GM13976 (cell line): ENCODE results near the gene VWA3A.
A peak's percentile ranks its signal among the peaks of the same experiment; 100 is the strongest.

Source experiments
- DNase-seq: peaks from one replicate; pipeline ENCODE4 v3.0.0; 2012; ENCODE audit warnings: low spot score
- in situ Hi-C: fragments of 300-500 bp; cut with MboI; formaldehyde crosslinking; loops from one replicate; pipeline ENCODE4 v1.12.0; 2022; ENCODE audit warnings: low sequenced_read_pairs, mixed read lengths, inconsistent platforms; ENCODE audit not compliant: unreplicated experiment
- TF ChIP-seq, protein P1 (sequence below): IDR thresholded peaks from 2 replicates; pipeline ENCODE4 v1.5.1; 2012; ENCODE audit warnings: borderline replicate concordance, mild to moderate bottlenecking; ENCODE audit not compliant: insufficient read depth; ENCODE audit errors: extremely low read depth, missing control alignments, control extremely low read depth

VWA3A gene

DNA sequence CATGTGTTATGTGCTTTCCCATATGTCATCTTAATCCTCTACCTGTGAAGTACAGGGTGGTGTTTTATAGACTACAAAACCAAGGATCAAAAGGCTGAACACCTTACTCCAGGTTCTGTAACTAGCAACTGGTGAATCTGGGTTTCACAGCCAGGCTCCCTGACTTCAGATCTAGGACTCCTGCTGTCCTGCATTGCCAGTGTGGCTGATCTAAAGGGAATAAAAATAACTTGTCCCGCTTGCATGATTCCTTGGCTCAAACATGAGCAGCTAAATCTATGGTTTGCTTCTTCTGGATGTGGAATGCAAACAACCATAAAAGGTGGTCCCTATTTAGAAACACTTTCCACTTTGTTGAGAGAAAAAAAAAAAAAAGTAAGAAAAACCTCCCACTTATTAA is 3.7 kb upstream of the VWA3A start:
- in situ Hi-C loops, result no loop called here
- no peak for DNase-seq
- TF ChIP-seq, protein P1, sequence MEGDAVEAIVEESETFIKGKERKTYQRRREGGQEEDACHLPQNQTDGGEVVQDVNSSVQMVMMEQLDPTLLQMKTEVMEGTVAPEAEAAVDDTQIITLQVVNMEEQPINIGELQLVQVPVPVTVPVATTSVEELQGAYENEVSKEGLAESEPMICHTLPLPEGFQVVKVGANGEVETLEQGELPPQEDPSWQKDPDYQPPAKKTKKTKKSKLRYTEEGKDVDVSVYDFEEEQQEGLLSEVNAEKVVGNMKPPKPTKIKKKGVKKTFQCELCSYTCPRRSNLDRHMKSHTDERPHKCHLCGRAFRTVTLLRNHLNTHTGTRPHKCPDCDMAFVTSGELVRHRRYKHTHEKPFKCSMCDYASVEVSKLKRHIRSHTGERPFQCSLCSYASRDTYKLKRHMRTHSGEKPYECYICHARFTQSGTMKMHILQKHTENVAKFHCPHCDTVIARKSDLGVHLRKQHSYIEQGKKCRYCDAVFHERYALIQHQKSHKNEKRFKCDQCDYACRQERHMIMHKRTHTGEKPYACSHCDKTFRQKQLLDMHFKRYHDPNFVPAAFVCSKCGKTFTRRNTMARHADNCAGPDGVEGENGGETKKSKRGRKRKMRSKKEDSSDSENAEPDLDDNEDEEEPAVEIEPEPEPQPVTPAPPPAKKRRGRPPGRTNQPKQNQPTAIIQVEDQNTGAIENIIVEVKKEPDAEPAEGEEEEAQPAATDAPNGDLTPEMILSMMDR, result no peak

DNA sequence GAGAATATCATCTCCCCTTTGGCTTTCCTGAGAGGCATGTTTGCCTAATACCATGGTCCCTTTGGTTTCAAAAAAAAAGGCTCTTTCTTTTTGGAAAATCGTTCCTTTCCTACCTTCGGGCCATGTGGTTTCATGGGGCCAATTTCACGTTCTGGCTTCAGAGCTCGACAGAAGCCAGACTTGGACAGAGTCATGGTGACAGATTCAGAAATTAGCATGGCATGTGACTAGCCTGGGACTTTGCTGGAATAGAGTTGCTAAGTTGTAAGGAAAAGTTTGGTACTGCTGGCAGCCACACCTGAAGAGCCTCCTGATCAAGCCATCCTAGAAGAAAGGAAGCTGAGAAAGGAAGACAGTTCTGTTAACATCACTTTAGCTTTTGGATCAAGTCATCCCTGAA is 2.4 kb upstream of the VWA3A start:
- TF ChIP-seq, protein P1, result no peak
- in situ Hi-C loops, result loop anchor here (10.0 kb wide), 1 partner anchor 95 kb away; no protein-coding TSS in a partner anchor
- DNase-seq, result no peak

DNA sequence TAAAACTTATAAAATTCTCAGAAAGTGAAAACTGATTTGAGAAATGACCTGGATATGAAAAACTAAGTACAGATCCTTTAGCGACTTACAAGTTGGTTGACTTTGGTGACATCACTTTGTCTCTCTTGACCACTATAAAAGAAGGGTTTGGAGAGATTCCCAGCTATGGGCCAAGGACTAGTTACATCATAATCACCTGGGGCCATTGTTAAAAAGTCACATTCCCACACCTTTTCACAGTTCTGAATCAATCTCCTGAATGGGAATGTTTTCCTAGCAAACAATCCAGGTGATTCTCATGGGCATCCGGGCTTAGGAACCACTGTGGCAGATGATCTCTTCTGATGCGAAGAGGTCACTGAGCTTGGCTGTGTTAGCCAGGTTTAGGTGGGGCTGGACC is 620 bp upstream of the VWA3A start:
- in situ Hi-C loops, result loop anchor here (10.0 kb wide), 1 partner anchor 97 kb away; no protein-coding TSS in a partner anchor
- no peak for DNase-seq
- TF ChIP-seq, protein P1, result no peak

DNA sequence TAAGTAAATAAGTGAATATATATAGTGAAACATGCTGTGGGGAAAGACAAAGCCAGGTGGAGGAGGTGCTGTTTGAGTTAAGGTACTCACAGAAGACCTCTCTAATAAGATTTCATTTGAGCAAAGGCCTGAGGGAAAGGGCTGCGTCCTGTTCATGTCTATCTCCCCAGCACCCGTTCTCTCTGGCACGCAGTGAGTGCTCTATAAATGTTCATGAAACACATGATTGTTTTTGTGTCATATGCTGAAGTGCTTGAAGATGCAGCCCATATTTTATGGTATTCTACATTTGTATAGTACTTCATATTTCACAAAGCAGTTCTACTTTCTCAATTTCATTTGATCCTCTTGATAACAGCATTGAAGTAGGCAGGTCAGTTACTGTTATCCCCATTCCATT is 990 bp downstream of the VWA3A start:
- no peak for DNase-seq
- in situ Hi-C loops, result loop anchor here (10.0 kb wide), 1 partner anchor 99 kb away; no protein-coding TSS in a partner anchor
- TF ChIP-seq, protein P1, result no peak

DNA sequence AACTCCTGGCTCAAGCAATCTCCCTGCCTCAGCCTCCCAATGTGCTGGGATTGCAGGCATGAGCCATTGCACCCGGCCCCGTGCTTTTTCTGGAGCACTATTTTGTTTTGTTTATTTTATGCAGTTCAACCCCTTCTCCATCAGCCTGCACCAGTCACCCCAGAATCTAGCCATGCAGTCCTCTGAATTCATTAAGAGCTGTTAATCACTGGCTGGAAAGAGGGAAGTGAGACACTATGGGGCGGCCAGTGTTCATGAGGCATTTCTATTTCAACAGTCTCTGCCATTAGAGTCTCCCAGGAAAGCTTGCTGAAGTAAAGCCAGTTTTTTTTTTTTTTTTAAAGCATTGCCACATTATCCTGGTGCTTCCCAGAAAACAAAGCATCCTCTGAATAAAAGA is 1.7 kb downstream of the VWA3A start:
- DNase-seq, result no peak
- in situ Hi-C loops, result loop anchor here (10.0 kb wide), 1 partner anchor 99 kb away; no protein-coding TSS in a partner anchor
- TF ChIP-seq, protein P1, result no peak

DNA sequence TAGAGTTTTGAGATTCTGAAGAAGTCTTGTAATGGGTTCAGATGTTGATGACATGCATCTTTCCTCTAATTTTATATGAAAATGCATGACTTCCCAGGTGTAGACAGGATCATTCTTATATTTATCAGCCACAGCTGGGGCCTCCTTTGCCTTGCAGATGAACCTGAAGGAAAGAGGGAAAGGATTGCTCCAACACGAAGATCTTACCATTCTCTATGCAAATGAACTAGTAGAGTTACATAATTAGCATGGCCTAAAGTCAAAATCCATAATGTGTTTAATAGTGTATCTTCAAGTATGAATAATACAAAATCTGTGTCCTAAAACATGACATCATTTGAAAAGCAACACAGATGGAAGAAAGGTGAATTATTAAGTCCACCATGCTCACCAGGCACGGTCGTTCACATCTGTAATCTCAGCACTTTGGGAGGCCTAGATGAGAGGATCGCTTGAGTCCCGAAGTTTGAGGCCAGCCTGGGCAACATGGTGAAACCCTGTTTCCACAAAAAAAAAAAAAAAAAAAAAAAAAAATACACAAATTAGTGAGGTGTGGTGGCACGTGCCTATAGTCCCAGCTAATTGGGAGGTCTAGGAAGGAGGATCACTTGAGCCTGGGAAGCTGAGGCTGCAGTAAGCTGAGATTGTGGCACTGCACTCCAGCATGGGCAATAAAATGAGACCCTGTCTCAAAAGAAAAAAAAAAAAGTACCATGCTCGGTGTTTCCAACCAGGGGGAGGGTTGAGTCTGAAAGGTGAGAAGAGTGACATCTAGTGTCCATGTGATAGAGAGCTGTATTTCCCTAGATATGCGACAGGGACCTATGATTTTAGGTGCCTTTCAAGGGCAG is 6.3 kb downstream of the VWA3A start:
- peak; percentile 66 for DNase-seq
- in situ Hi-C loops, result loop anchor here (10.0 kb wide), 1 partner anchor 104 kb away; no protein-coding TSS in a partner anchor

More for the DNA sequence above, 6.3 kb downstream of the VWA3A start:
- TF ChIP-seq, protein P1, result peak; percentile 81
